K562 (cell line): ENCODE results near the gene NR1H3.

Source experiments
- BDP1 ChIP-seq: IDR thresholded peaks from 3 replicates; pipeline ENCODE4 v1.6.1; 2011; ENCODE audit not compliant: insufficient read length, insufficient read depth
- CC2D1A ChIP-seq: fragments of 450-650 bp; IDR thresholded peaks from 2 replicates; pipeline ENCODE4 v1.6.1; 2017; ENCODE audit warnings: mild to moderate bottlenecking
- CREB1 ChIP-seq, 2 experiments: sonication (generic) in 1 of 2; formaldehyde crosslinking in 1 of 2; IDR thresholded peaks; 2 replicates each; pipeline versions ENCODE4 v1.6.1 to v1.8.0; 2012 to 2022; ENCODE audit warnings: inconsistent platforms in 1 of 2, mild to moderate bottlenecking in 1 of 2, missing genetic modification reagents in 1 of 2, moderate library complexity in 1 of 2
- ELF1 ChIP-seq: fragments of 200-800 bp; sonication (Bioruptor generic); IDR thresholded peaks from 2 replicates; pipeline ENCODE4 v1.6.1; 2016; ENCODE audit warnings: missing genetic modification characterization, missing compliant biosample characterization
- NCOA2 ChIP-seq, 2 experiments: fragments of 450-650 bp; IDR thresholded peaks; 2 replicates each; pipeline ENCODE4 v1.6.1; 2018; ENCODE audit warnings: mild to moderate bottlenecking in 2 of 2, moderate library complexity in 1 of 2; ENCODE audit not compliant: partially characterized antibody in 2 of 2
- STAG1 ChIP-seq: sonication (generic); formaldehyde crosslinking; IDR thresholded peaks from 2 replicates; pipeline ENCODE4 v1.5.0; 2020; ENCODE audit warnings: missing genetic modification reagents, borderline replicate concordance
- ZKSCAN3 ChIP-seq: fragments of 250-450 bp; sonication (Bioruptor Pico); IDR thresholded peaks from 2 replicates; pipeline ENCODE4 v1.4.0; 2020
- ZNF408 ChIP-seq: fragments of 250-450 bp; sonication (Bioruptor Pico); IDR thresholded peaks from 2 replicates; pipeline ENCODE4 v1.4.0; 2020; ENCODE audit warnings: low read depth, mild to moderate bottlenecking, moderate library complexity
- TF ChIP-seq, protein P1 (sequence below), 3 experiments: IDR thresholded peaks in 2 of 3; conservative IDR thresholded peaks in 1 of 3; 2 replicates each; pipeline ENCODE4 v1.5.1; 2011 to 2012; ENCODE audit warnings: low read length in 3 of 3, mild to moderate bottlenecking in 3 of 3, control low read depth in 2 of 3, improper control_type of control experiment in 1 of 3, inconsistent platforms in 1 of 3, low read depth in 1 of 3, mixed read lengths in 1 of 3, moderate library complexity in 1 of 3; ENCODE audit not compliant: insufficient read depth in 2 of 3
- TF ChIP-seq, protein P2 (sequence below): fragments of 250-450 bp; sonication (Bioruptor Pico); IDR thresholded peaks from 2 replicates; pipeline ENCODE4 v1.4.0; 2020

DNA sequence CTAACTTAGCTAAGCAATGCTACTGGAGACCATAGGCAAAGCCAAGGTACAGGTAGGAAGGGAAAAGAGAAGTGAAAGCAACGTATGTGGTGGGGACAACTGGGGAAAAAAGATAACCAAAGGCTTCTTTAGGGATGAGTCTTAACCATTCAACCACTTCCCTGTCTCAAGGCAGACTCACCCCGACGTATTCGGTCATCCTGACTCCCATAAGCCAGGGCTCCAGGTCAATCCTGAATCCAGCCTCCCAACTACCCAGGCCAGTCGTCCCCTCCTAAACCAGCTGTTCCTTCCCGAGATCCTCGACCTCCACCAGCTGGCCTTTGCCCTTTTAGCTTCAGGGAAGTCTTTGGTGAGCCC is 9.5 kb upstream of the NR1H3 start:
- TF ChIP-seq, protein P1, sequence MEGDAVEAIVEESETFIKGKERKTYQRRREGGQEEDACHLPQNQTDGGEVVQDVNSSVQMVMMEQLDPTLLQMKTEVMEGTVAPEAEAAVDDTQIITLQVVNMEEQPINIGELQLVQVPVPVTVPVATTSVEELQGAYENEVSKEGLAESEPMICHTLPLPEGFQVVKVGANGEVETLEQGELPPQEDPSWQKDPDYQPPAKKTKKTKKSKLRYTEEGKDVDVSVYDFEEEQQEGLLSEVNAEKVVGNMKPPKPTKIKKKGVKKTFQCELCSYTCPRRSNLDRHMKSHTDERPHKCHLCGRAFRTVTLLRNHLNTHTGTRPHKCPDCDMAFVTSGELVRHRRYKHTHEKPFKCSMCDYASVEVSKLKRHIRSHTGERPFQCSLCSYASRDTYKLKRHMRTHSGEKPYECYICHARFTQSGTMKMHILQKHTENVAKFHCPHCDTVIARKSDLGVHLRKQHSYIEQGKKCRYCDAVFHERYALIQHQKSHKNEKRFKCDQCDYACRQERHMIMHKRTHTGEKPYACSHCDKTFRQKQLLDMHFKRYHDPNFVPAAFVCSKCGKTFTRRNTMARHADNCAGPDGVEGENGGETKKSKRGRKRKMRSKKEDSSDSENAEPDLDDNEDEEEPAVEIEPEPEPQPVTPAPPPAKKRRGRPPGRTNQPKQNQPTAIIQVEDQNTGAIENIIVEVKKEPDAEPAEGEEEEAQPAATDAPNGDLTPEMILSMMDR (IDR thresholded peaks at IDR 0.05 in 2 of 3, conservative IDR thresholded peaks at IDR 0.05 in 1 of 3; ENCODE audit: insufficient read depth in 2 of 3, low read depth in 1 of 3, low read length in 3 of 3) = no peak
- TF ChIP-seq NCOA2 (IDR thresholded peaks at IDR 0.05; ENCODE audit: partially characterized antibody in 2 of 2) (no peak), CREB1 (IDR thresholded peaks at IDR 0.05) (no peak), CREB1 (CRISPR knock-in tag; IDR thresholded peaks at IDR 0.05) (no peak), ZKSCAN3 (CRISPR knock-in tag) (no peak), BDP1 (no peak), ELF1 (tag) (no peak), STAG1 (CRISPR knock-in tag) (no peak), CC2D1A (no peak), ZNF408 (CRISPR knock-in tag) (no peak)
- TF ChIP-seq, protein P2, sequence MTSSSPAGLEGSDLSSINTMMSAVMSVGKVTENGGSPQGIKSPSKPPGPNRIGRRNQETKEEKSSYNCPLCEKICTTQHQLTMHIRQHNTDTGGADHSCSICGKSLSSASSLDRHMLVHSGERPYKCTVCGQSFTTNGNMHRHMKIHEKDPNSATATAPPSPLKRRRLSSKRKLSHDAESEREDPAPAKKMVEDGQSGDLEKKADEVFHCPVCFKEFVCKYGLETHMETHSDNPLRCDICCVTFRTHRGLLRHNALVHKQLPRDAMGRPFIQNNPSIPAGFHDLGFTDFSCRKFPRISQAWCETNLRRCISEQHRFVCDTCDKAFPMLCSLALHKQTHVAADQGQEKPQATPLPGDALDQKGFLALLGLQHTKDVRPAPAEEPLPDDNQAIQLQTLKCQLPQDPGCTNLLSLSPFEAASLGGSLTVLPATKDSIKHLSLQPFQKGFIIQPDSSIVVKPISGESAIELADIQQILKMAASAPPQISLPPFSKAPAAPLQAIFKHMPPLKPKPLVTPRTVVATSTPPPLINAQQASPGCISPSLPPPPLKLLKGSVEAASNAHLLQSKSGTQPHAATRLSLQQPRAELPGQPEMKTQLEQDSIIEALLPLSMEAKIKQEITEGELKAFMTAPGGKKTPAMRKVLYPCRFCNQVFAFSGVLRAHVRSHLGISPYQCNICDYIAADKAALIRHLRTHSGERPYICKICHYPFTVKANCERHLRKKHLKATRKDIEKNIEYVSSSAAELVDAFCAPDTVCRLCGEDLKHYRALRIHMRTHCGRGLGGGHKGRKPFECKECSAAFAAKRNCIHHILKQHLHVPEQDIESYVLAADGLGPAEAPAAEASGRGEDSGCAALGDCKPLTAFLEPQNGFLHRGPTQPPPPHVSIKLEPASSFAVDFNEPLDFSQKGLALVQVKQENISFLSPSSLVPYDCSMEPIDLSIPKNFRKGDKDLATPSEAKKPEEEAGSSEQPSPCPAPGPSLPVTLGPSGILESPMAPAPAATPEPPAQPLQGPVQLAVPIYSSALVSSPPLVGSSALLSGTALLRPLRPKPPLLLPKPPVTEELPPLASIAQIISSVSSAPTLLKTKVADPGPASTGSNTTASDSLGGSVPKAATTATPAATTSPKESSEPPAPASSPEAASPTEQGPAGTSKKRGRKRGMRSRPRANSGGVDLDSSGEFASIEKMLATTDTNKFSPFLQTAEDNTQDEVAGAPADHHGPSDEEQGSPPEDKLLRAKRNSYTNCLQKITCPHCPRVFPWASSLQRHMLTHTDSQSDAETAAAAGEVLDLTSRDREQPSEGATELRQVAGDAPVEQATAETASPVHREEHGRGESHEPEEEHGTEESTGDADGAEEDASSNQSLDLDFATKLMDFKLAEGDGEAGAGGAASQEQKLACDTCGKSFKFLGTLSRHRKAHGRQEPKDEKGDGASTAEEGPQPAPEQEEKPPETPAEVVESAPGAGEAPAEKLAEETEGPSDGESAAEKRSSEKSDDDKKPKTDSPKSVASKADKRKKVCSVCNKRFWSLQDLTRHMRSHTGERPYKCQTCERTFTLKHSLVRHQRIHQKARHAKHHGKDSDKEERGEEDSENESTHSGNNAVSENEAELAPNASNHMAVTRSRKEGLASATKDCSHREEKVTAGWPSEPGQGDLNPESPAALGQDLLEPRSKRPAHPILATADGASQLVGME (CRISPR knock-in tag) = no peak
